ENCODE measurements around the gene PRLR.

The PRLR gene

GRCh38 chr5:35158622-35159369, 71.5 kb downstream of the PRLR start:
- DNase-seq = no peak

GRCh38 chr5:35158204-35158603, 72.1 kb downstream of the PRLR start:
- DNase-seq = no peak

GRCh38 chr5:35153375-35153932, 76.8 kb downstream of the PRLR start:
- DNase-seq = no peak

DNA sequence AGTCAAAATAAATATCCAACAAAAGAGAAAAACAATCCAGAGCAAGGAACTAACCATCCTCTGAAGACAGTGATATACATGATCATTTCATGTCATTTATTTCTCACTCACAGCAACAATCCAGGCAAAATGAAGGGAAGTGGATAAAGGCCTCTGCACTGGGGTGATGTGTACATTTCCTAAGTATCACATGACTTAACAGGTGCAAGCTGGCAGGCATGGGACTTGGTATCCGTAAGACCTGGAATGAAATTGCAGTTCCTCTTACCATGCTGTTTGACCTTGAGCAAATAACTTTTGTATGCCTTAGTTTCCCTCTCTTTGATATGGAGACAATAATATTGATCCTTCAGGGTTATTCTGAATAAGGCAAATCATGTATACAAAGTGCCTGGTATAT, 77.6 kb downstream of the PRLR start:
- DNase-seq = no peak

- DNase-seq = no peak
These were observed 79.0 kb downstream of the PRLR start for GRCh38 chr5:35151146-35151920.

DNA sequence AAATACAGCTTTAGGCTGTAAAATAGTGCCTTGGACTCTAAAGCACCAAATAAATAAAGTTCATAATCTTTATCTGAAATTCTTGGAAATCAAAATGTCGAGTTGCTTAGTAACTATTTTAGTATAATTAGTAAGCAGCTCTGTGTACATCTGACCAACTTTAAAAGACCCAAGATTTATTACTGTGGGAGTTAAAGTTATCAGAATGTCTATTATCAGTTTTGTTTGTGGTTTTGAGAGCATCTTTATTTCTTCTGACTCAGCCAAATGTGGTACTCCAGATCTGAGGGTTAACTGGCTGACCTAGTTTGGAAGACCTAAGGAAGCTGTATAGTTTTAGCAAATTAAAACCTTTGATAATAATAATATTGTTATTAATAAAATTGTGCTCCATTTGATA, 81.2 kb downstream of the PRLR start:
- no peak for DNase-seq

DNA sequence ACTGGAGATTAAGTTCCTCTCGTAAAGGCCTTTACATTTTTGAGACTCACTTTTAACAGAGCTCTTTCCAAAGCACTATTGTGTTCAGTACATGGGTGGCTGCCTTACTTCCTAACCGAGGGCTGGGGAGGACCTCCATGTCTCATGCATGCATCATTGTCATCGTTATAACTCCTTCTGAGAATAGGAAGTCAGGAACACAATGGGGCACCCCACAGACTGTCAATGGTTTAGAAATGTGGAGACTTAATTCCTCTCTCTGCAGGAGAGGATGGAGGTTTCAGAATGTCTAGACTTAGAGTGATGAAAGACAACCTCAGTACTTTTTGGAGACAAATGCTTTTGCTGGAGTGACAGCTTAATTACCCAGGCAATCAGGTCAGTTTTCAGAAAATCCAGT, 83.9 kb downstream of the PRLR start:
- DNase-seq = no peak

DNA sequence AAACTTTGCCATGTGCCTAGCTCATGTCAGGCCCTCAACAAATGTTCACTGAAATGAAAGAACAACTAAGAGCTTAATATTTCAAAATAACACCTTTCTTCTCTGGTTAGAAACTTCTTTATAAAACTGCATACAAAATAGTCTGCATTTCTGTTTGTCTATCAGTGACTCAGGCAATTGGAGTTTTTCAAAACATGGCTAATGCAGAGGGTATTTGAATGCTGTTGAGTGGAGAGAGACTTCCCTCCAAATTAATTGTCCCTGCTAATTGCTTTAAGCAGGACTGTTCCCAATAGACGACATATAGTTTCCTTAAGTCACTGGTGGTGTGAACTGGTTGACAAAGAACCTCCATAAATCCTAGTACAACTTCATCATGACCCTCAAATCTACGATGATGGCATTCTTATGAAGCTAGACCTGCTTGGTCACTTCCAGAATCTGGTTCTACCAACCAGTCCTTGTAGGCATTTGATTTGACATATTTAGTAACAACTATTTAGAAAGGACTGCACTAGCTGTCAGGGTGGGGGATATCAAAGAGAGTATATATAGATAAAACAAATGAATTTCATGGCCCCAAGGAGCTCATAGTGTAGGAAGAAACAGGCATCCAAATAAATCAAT, 84.5 kb downstream of the PRLR start:
- DNase-seq = no peak

DNA sequence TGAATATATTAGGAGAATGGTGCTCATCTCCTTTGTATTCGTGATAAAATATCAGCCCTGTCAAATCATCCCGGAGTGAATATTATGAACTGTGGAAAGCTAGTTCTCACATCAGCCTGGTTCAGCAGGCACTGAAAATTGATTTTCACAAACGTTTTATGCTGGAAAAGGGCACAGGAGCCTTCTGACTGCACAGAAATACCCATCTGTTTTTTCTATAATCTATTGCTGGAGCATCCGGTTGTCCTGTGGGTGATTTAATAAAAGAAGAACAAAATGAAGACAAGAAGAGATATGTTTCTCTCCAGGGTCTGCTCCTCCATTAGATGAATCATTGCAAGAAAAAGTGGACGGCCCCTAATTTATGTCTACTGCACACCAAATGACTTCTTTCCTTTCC, 85.3 kb downstream of the PRLR start:
- no peak for DNase-seq

- DNase-seq = no peak
These were observed 86.4 kb downstream of the PRLR start for GRCh38 chr5:35143841-35144240.

- no peak for DNase-seq
These were observed 88.5 kb downstream of the PRLR start for GRCh38 chr5:35141739-35142138.

DNA sequence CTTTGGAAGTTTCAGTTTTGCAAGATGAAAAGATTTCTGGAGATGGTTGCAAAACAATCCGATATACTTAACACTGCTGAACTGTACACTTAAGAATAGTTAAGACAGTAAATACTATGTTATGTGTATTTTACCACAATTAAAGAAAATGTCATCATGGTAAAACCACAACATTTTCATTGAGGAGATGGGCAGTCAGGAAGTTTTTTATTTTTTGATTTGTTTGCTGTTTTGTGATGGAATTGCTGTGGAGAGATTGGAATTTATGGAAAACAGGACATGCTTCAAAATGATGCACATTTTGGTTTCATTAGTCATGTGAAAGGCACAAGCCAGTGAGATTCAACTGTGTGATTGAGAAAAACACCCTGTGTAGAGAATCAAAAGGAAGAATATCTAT, 92.1 kb downstream of the PRLR start:
- DNase-seq = no peak

DNA sequence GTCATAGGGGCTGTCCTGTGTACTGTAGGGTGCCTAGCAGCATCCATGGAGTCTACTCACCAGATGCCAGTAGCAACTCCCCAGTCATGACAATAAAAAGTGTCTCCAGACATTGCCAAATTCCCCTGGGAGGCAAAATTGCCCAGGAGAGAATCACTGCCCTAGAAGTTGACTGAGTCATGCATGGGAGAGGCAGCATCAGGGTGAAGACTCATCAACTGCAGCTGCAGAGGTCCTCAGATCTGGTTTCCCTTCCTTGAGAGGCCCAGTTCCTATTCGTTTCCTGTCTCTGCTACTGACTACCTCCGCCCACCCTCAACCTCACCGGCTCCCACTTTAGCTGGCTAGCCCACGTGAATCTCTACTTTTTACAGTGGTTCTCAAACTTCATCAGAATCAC, 93.9 kb downstream of the PRLR start:
- no peak for DNase-seq

- no peak for DNase-seq
These were observed 95.0 kb downstream of the PRLR start for GRCh38 chr5:35135239-35135700.

- no peak for DNase-seq
These were observed 95.8 kb downstream of the PRLR start for GRCh38 chr5:35134278-35135030.

- DNase-seq = no peak
These were observed 97.1 kb downstream of the PRLR start for GRCh38 chr5:35133186-35133585.

DNA sequence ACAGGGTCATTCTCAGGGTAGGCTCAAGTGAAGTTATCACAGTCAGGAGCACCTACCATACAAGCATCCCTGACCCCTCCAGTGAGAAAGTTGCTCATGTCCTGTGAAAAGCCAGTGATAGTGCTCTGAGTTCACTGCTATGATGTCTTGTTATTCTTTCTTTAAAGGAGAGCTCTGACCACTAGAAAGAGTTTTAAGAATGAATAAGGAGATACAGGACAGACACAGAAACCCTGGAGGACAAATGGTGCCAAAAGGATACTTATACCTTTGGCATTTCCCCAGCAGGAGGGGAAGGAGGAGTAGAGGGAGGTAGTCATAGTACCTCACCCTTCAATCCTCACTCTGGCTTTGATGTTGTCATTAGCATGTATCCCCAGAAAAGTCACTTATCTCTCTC, 98.6 kb downstream of the PRLR start:
- DNase-seq = no peak

- no peak for DNase-seq
These were observed 100.3 kb downstream of the PRLR start for GRCh38 chr5:35129921-35130485.

- DNase-seq = no peak
These were observed 101.0 kb downstream of the PRLR start for GRCh38 chr5:35129276-35129675.

DNA sequence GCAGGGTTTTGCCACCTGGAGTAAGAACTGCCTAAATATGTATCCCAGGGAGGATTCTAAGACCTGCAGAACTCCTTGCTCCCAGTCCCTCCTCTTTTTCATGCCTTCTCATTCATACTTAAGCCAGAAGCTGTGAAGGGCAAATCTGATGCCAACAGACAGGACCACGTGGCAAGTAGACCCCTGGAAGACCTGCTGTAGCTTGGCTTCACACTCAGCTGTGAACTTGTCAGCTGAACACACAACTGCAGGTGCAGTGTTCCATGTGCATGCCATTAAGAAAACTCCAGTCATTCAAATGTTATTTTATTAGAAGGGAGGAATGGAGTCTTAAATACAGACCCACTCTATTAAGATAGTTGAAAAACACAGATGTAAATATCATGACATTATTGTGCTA, 103.3 kb downstream of the PRLR start:
- DNase-seq = no peak

DNA sequence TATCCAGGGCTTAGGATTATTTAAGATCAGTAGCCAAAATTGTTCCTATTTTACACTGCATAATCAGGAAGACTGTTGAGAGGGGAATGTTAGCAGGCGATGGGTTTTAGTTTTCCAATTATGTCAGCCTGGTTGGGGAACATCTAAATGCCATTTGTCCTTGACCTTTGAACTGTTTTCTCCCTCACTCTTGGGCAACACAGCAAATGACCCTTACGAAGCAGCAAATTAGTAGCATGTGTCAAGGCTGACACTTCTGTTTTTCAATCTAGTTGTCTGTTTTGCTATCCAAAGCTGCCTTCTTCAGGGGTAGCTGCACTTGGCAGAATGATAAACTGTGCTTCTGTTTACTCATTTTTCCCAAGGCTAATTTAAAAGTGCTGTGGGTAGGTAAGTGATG, 104.5 kb downstream of the PRLR start:
- no peak for DNase-seq

DNA sequence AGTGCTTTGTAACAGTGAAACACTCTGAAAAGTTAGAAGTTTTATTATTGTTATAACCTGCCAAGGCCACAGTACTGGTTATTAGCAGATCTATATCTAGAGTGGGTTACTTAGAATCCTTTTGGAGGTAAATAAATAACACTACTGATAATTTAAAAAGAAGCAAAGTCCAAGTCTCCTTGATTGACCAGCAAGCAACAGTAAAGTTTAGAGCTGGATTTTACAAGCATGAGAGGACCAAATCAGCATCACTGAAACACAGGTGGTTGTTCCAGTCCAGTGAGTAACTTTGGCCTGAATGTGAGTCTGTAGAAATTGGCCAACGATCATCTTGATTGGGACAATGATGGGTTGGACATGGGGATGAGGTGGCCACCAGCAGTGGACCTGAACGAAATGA, 105.4 kb downstream of the PRLR start:
- DNase-seq = no peak

GRCh38 chr5:35122819-35123218, 107.5 kb downstream of the PRLR start:
- no peak for DNase-seq

All from DMS79 (cell line).